ENCODE results near the gene CYP27A1.

Gene CYP27A1

DNA sequence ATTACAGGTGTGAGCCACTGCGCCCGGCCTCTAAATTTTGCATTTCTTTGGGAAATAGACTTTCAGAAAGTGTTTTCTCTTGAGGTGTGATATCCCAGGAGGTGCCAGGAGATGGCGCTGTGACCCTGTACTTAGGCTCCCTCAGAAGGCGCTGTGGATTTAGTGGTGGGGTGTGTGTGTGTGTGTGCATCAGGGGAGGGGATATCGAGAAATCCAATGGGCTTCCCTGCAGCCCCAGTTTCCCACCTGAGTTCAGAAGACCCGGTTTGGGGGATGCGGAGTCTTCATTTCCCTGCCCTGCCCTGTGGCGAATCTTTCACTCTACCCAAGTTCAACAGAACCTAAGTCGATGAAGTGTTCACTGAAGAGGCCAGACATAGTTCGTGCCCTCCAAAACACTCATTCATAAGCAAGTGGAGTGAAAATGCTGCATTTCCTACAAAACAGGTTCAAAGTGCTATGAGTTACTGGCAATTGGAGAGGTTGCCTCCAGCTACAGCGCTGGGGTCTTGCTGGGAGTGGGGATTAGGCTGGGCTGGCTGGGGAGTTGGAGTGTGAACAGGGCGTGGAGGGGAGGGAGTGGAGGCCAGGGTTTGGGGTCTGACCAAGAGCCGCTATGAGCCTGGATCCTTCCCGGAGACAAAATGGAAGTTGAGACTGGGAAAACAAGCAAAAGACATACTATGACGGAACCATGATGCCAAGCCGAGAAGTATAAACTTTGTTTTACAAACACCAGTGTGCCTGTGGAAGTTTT, 71.1 kb downstream of the CYP27A1 start:
- H3K4me3 ChIP-seq (ENCODE audit: low read depth, low read length) = no peak overlapping the region
- peak; percentile 82 for TF ChIP-seq CTCF (IDR thresholded peaks at IDR 0.05; ENCODE audit: borderline replicate concordance, insufficient read depth, low read depth, low read length)

DNA sequence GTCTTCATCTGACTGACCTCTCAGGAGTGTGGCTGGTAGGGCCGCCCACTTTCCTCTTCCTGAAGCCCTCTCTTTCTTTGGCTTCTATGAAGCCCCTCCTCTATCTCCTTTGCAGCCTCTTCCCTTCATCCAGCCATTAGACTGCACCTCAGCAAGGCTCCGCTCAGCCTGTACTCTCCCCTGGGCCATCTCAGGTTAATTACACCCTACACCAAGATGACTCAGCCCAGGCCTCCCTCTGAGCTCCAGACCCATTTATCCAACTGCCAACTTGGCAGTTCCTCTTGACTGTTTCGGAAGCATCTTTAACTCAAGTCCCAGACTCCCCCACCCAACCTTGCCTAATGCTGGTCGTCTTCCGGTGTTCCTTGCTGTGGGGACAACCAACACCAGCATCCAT, 71.8 kb downstream of the CYP27A1 start:
- H3K4me3 ChIP-seq (ENCODE audit: low read depth, low read length) = no peak overlapping the region
- no peak for TF ChIP-seq CTCF (IDR thresholded peaks at IDR 0.05; ENCODE audit: borderline replicate concordance, insufficient read depth, low read depth, low read length)

GRCh38 chr2:218854860-218855259, 72.9 kb downstream of the CYP27A1 start:
- no peak overlapping the region for H3K4me3 ChIP-seq (ENCODE audit: low read depth, low read length)

GRCh38 chr2:218855305-218856166, 73.6 kb downstream of the CYP27A1 start:
- no peak for TF ChIP-seq CTCF (IDR thresholded peaks at IDR 0.05; ENCODE audit: borderline replicate concordance, insufficient read depth, low read depth, low read length)
- H3K4me3 ChIP-seq (ENCODE audit: low read depth, low read length) = no peak overlapping the region

More at GRCh38 chr2:218854860-218855259, 72.9 kb downstream of the CYP27A1 start:
- TF ChIP-seq CTCF (IDR thresholded peaks at IDR 0.05; ENCODE audit: borderline replicate concordance, insufficient read depth, low read depth, low read length) = no peak

DNA sequence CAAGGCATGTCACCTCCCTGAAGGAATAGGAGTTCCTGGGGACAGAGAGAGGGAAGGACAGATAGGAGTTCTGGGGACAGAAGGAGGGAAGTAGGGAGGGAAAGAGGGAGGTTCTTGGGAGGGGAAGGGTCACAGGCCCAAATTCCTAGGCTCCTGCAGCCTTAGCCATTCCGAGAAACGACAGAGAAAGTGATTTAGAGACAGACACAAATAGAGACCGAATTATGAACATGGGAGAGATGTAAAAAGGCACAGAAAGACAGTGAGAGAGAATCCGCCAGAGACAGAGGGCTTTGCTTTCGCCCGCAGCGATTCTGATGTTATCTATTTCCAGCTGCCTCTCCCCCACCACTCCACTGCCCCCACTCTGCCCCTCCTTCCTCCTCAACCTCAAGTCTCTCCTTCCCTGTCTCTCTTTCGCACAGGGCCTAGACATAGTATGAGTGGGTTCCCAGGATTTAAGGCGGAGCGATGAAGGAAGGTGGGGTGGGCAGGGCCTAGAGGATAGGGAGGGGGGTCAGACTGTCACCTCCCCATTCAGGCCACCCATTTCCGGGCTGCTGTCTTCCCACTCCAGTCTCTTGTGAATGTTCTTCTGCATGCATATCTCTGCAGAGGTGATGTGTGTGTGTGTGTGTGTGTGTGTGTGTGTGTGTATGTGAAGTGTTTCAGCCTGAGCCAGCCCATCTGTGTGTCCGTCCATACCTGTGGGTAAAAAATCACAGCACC, 74.4 kb downstream of the CYP27A1 start:
- H3K4me3 ChIP-seq (ENCODE audit: low read depth, low read length) = no peak overlapping the region
- no peak for TF ChIP-seq CTCF (IDR thresholded peaks at IDR 0.05; ENCODE audit: borderline replicate concordance, insufficient read depth, low read depth, low read length)

GRCh38 chr2:218856896-218857243, 74.9 kb downstream of the CYP27A1 start:
- no peak overlapping the region for H3K4me3 ChIP-seq (ENCODE audit: low read depth, low read length)

More at GRCh38 chr2:218856896-218857243, 74.9 kb downstream of the CYP27A1 start:
- no peak for TF ChIP-seq CTCF (IDR thresholded peaks at IDR 0.05; ENCODE audit: borderline replicate concordance, insufficient read depth, low read depth, low read length)
